ENCODE data around the gene ZC3HAV1L. TPM values are rescaled to one million over a fixed set of nuclear protein-coding genes. Genes with fewer than 3 reads are reported as not detected.

The ZC3HAV1L gene
- total RNA-seq, 1 experiment from 2014 or later: 27.3 TPM

DNA sequence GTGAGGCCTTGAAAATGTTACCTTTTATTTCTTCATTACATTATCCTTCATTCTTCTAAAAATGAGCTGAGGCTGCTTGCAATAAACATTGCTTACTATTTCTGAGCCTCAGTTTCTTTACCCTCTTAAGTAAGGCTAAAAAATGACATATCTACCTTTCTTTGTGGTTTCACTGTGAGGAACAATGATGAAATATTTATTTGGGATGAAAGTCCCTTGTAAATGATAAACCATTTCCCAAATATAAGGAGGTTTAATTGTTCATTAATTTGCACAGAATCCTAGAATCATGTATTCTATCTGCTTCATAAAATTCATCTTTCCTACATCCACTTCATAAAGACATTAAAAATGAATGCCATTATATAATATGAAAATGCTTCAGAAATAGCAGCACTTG, 45.7 kb upstream of the ZC3HAV1L start:
- no peaks in the 10 kb centered on the region for H3K4me1 ChIP-seq (ENCODE audit: control insufficient read depth, insufficient read depth, low read length)
- H3K9me3 ChIP-seq (ENCODE audit: control insufficient read depth, insufficient read depth, low read depth, low read length): no peaks in the 10 kb centered on the region
- CTCF ChIA-PET: no interaction called here
- POLR2A ChIA-PET: no interaction called here
- no peak overlapping the region for H3K27ac ChIP-seq (ENCODE audit: low read length)
- intact Hi-C loops (cut with micrococcal nuclease; ENCODE audit: unreplicated experiment): no loop called here
- TF ChIP-seq REST (IDR thresholded peaks at IDR 0.05; ENCODE audit: insufficient read depth in 1 of 2, low read depth in 2 of 2, low read length in 1 of 2) (no peak), POLR2AphosphoS5 (IDR thresholded peaks at IDR 0.05; ENCODE audit: low read depth, low read length) (no peak), SIN3A (IDR thresholded peaks at IDR 0.05; ENCODE audit: borderline replicate concordance, insufficient read depth, low read depth, low read length) (no peak), TCF7L2 (IDR thresholded peaks at IDR 0.05; ENCODE audit: low read depth, low read length) (no peak)
- TF ChIP-seq, protein P1, sequence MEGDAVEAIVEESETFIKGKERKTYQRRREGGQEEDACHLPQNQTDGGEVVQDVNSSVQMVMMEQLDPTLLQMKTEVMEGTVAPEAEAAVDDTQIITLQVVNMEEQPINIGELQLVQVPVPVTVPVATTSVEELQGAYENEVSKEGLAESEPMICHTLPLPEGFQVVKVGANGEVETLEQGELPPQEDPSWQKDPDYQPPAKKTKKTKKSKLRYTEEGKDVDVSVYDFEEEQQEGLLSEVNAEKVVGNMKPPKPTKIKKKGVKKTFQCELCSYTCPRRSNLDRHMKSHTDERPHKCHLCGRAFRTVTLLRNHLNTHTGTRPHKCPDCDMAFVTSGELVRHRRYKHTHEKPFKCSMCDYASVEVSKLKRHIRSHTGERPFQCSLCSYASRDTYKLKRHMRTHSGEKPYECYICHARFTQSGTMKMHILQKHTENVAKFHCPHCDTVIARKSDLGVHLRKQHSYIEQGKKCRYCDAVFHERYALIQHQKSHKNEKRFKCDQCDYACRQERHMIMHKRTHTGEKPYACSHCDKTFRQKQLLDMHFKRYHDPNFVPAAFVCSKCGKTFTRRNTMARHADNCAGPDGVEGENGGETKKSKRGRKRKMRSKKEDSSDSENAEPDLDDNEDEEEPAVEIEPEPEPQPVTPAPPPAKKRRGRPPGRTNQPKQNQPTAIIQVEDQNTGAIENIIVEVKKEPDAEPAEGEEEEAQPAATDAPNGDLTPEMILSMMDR (IDR thresholded peaks at IDR 0.05): no peak
- no peak overlapping the region for H3K4me3 ChIP-seq (ENCODE audit: low read depth in 2 of 2, low read length in 2 of 2)
- BruUV-seq (replicated peaks): no TSS peak
- ATAC-seq (no peak), DNase-seq (ENCODE audit: low read depth, low spot score) (no peak)
- H3K36me3 ChIP-seq (ENCODE audit: control insufficient read depth, insufficient read depth, low read length): peaks cover 31% of the 10 kb centered on the region
- in situ Hi-C loops (cut with HindIII; ENCODE audit: low pct_unique_long_range_greater_than_20kb, low sequenced_read_pairs): no loop called here
- no peaks in the 10 kb centered on the region for H3K27me3 ChIP-seq (ENCODE audit: control insufficient read depth, insufficient read depth, low read length)

DNA sequence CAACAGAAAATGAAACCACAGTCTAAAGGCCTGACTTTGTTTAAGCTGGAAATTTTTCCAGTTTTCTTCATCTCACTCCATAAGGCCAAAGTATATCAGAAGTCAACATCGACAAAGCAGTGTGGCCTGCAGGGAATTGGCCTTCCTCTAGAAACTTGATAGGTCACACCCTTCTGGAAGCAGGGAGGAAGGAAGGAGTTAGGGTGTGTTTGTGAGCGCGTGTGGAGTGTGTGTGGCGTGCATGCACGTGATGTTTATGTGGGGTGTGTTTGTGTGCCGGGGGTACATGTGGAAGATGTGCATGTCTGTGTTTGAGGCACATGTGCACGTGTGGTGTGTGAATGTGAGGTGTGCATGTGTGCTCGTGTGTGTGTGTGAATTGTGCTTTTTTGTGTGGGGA, 45.1 kb upstream of the ZC3HAV1L start:
- DNase-seq (ENCODE audit: low read depth, low spot score): no peak
- intact Hi-C loops (cut with micrococcal nuclease; ENCODE audit: unreplicated experiment): no loop called here
- Histone ChIP-seq H3K4me3 (ENCODE audit: low read depth in 2 of 2, low read length in 2 of 2) (no peak overlapping the region), H3K27ac (ENCODE audit: low read length) (no peak overlapping the region), H3K27me3 (ENCODE audit: control insufficient read depth, insufficient read depth, low read length) (no peaks in the 10 kb centered on the region), H3K36me3 (ENCODE audit: control insufficient read depth, insufficient read depth, low read length) (peaks cover 31% of the 10 kb centered on the region), H3K4me1 (ENCODE audit: control insufficient read depth, insufficient read depth, low read length) (no peaks in the 10 kb centered on the region), H3K9me3 (ENCODE audit: control insufficient read depth, insufficient read depth, low read depth, low read length) (no peaks in the 10 kb centered on the region)
- ChIA-PET POLR2A (no interaction called here), CTCF (no interaction called here)
- in situ Hi-C loops (cut with HindIII; ENCODE audit: low pct_unique_long_range_greater_than_20kb, low sequenced_read_pairs): no loop called here
- TF ChIP-seq POLR2AphosphoS5 (IDR thresholded peaks at IDR 0.05; ENCODE audit: low read depth, low read length) (no peak), TCF7L2 (IDR thresholded peaks at IDR 0.05; ENCODE audit: low read depth, low read length) (no peak), REST (IDR thresholded peaks at IDR 0.05; ENCODE audit: insufficient read depth in 1 of 2, low read depth in 2 of 2, low read length in 1 of 2) (no peak), SIN3A (IDR thresholded peaks at IDR 0.05; ENCODE audit: borderline replicate concordance, insufficient read depth, low read depth, low read length) (no peak)
- TF ChIP-seq, protein P1 (IDR thresholded peaks at IDR 0.05): no peak
- no peak for ATAC-seq
- BruUV-seq (replicated peaks): no TSS peak
